ENCODE results near the gene MCFD2.
"Not testable (repeated sequence)": the region's sequence is repeated elsewhere in the genome, so short reads cannot be mapped to it uniquely, and the experiment has no call there.

DNA sequence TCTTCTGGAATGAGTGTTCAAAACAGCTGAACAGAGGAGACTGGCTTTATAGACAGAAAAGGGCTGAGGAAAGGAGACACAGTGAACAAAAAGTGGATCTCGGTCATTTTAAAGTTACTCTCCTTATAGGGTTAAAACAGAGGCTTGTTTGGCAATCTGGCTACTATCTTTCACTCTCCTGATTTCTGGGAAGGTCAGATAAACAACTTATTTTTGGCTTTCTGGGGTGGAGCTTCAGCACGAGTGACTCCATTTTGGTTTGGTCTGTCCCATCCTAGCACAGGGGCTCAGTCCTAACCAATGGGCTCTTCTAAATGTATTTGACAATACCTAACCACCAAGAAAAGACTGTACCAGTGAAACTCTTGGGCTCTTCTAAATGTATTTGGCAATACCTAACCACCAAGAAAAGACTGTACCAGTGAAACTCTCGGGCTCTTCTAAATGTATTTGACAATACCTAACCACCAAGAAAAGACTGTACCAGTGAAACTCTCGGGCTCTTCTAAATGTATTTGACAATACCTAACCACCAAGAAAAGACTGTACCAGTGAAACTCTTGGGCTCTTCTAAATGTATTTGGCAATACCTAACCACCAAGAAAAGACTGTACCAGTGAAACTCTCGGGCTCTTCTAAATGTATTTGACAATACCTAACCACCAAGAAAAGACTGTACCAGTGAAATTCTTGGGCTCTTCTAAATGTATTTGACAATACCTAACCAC lies 39.5 kb downstream of the MCFD2 start:
- TF ChIP-seq, protein P1, sequence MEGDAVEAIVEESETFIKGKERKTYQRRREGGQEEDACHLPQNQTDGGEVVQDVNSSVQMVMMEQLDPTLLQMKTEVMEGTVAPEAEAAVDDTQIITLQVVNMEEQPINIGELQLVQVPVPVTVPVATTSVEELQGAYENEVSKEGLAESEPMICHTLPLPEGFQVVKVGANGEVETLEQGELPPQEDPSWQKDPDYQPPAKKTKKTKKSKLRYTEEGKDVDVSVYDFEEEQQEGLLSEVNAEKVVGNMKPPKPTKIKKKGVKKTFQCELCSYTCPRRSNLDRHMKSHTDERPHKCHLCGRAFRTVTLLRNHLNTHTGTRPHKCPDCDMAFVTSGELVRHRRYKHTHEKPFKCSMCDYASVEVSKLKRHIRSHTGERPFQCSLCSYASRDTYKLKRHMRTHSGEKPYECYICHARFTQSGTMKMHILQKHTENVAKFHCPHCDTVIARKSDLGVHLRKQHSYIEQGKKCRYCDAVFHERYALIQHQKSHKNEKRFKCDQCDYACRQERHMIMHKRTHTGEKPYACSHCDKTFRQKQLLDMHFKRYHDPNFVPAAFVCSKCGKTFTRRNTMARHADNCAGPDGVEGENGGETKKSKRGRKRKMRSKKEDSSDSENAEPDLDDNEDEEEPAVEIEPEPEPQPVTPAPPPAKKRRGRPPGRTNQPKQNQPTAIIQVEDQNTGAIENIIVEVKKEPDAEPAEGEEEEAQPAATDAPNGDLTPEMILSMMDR (IDR thresholded peaks at IDR 0.05), result not testable (repeated sequence)
- TF ChIP-seq POLR2A (IDR thresholded peaks at IDR 0.05), result not testable (repeated sequence)

All from adrenal gland (tissue), 5 donors.